Dermis lymphatic vessel endothelial cell (primary cell): ENCODE measurements around the gene FCRL4. TPM values are rescaled to one million over a fixed set of nuclear protein-coding genes. Genes with fewer than 3 reads are reported as not detected.

ENCODE experiments used
- total RNA-seq: library from RNA; depleted of rRNA; stranded (reverse); fragments of >200 nt; gene quantifications from 2 replicates; pipeline ENCODE4 v1.2.1, GENCODE V29; 2014

FCRL4 gene
- total RNA-seq, result not detected in 2 replicates

GRCh38 chr1:157597959-157598667 lies at the start of gene FCRL4:
FCRL4 (minus strand) TSS chr1:157598085; CDS start chr1:157597944, 141 bp downstream.

GRCh38 chr1:157551694-157552693 lies 45.9 kb downstream of the FCRL4 start, which contains the start of gene FCRL5:
FCRL5 (minus strand) TSS chr1:157552515; CDS start chr1:157552362, 153 bp downstream.

Other genes with a start within 250 kb of the FCRL4 start
- gene FCRL5, start 45.6 kb downstream of the FCRL4 start, total RNA-seq, result not detected in 2 replicates
- gene FCRL3, start 102.7 kb upstream of the FCRL4 start, total RNA-seq, result not detected in 2 replicates
- gene FCRL2, start 179.0 kb upstream of the FCRL4 start, total RNA-seq, result not detected in 2 replicates
- not detected in 2 replicates for gene FCRL1, start 222.0 kb upstream of the FCRL4 start, total RNA-seq
- gene CD5L, start 243.7 kb upstream of the FCRL4 start, total RNA-seq, result not detected in 2 replicates